Natural killer cell treated with Interleukin-12 subunit alpha and Interleukin-12 subunit beta and Interleukin-15 and Interleukin-18, amount 100 ng/mL, for 72 hours (primary cell): Measurements from ENCODE around the gene PIGV. TPM values are rescaled to one million over a fixed set of nuclear protein-coding genes. Genes with fewer than 3 reads are reported as not detected.
A peak's percentile ranks its signal among the peaks of the same experiment; 100 is the strongest.

Experiments
- ATAC-seq, 2 donors: fragments of 150-1000 bp; cut with Tn5 transposase in 1 of 2; sonication (Bioruptor Pico), chemical (Tn5 transposase) in 1 of 2; 2 replicates each; pipeline ENCODE4 v1.10.0; 2021
- DNase-seq: peaks from one replicate; pipeline ENCODE4 v3.0.0; 2022; ENCODE audit warnings: low spot score
- H3K27ac Mint-ChIP-seq, 2 donors: 1 replicate in 1 of 2; 2 replicates in 1 of 2; pipeline ENCODE4 v1.8.0; 2022; ENCODE audit warnings: mixed read lengths in 2 of 2, mild to moderate bottlenecking in 1 of 2, moderate library complexity in 1 of 2
- H3K27me3 Mint-ChIP-seq, 2 donors: 1 replicate in 1 of 2; 2 replicates in 1 of 2; pipeline ENCODE4 v1.8.0; 2022; ENCODE audit warnings: mixed read lengths in 2 of 2
- H3K36me3 Mint-ChIP-seq: one replicate; pipeline ENCODE4 v1.8.0; 2022; ENCODE audit warnings: mixed read lengths
- H3K4me1 Mint-ChIP-seq, 2 donors: 1 replicate in 1 of 2; 2 replicates in 1 of 2; pipeline ENCODE4 v1.8.0; 2022; ENCODE audit warnings: low read depth in 2 of 2, mixed read lengths in 2 of 2, mild to moderate bottlenecking in 1 of 2
- H3K4me3 Mint-ChIP-seq: one replicate; pipeline ENCODE4 v1.8.0; 2022; ENCODE audit warnings: mixed read lengths
- H3K9me3 Mint-ChIP-seq: 2 replicates; pipeline ENCODE4 v1.8.0; 2022; ENCODE audit warnings: mixed read lengths
- total RNA-seq, 2 donors: library from RNA; stranded (reverse); gene quantifications; one replicate each; pipeline ENCODE4 v1.2.3, GENCODE V29; 2022

The PIGV gene
- total RNA-seq, 2 donors from 2014 or later, result 44.3 to 60.2 TPM

- Mint-ChIP-seq H3K27ac (peak overlapping the region; percentile 65 to 99), H3K4me1 (peaks cover 62 to 64% of the 10 kb centered on the region in 2 donors), H3K36me3 (peaks cover 38% of the 10 kb centered on the region), H3K4me3 (peak overlapping the region; percentile 24), H3K9me3 (no peaks in the 10 kb centered on the region), H3K27me3 (no peaks in the 10 kb centered on the region)
- DNase-seq (no peak), ATAC-seq (peak in 1 of 2 donors; percentile 44)
Measured at GRCh38 chr1:26781206-26781825, 6.4 kb upstream of the PIGV start.

- H3K27ac Mint-ChIP-seq, result peak overlapping the region; percentile 65 to 99
- peaks cover 76% of the 10 kb centered on the region in 2 donors for H3K4me1 Mint-ChIP-seq
- H3K36me3 Mint-ChIP-seq, result peaks cover 38% of the 10 kb centered on the region
- no peak for DNase-seq
- H3K27me3 Mint-ChIP-seq, result no peaks in the 10 kb centered on the region
- no peaks in the 10 kb centered on the region for H3K9me3 Mint-ChIP-seq
- H3K4me3 Mint-ChIP-seq, result peak overlapping the region; percentile 6
- ATAC-seq, result no peak
Measured at GRCh38 chr1:26782521-26783212, 5.1 kb upstream of the PIGV start.

- H3K36me3 Mint-ChIP-seq, result peaks cover 33% of the 10 kb centered on the region
- no peaks in the 10 kb centered on the region for H3K9me3 Mint-ChIP-seq
- no peak for ATAC-seq
- peaks cover 75% of the 10 kb centered on the region in 2 donors for H3K4me1 Mint-ChIP-seq
- H3K27ac Mint-ChIP-seq, result peak overlapping the region; percentile 65 to 99
- no peaks in the 10 kb centered on the region for H3K27me3 Mint-ChIP-seq
- no peak for DNase-seq
- no peak overlapping the region for H3K4me3 Mint-ChIP-seq
Measured at GRCh38 chr1:26783646-26784022, 4.1 kb upstream of the PIGV start.

- Mint-ChIP-seq H3K9me3 (no peaks in the 10 kb centered on the region), H3K27me3 (no peaks in the 10 kb centered on the region), H3K4me3 (no peak overlapping the region), H3K27ac (peak overlapping the region; percentile 99 to 100), H3K36me3 (peaks cover 26% of the 10 kb centered on the region), H3K4me1 (peaks cover 75 to 76% of the 10 kb centered on the region in 2 donors)
- ATAC-seq (no peak), DNase-seq (no peak)
Measured at GRCh38 chr1:26784023-26784871, 3.5 kb upstream of the PIGV start.

GRCh38 chr1:26784886-26785285 lies 2.9 kb upstream of the PIGV start:
- Mint-ChIP-seq H3K9me3 (no peaks in the 10 kb centered on the region), H3K4me1 (peaks cover 76 to 77% of the 10 kb centered on the region in 2 donors), H3K27ac (peak overlapping the region; percentile 99 to 100), H3K4me3 (peak overlapping the region; percentile 94), H3K36me3 (peaks cover 22% of the 10 kb centered on the region), H3K27me3 (no peaks in the 10 kb centered on the region)
- no peak for DNase-seq
- no peak for ATAC-seq

- H3K4me1 Mint-ChIP-seq, result peaks cover 81 to 85% of the 10 kb centered on the region in 2 donors
- ATAC-seq, result no peak
- no peaks in the 10 kb centered on the region for H3K27me3 Mint-ChIP-seq
- no peak for DNase-seq
- peak overlapping the region; percentile 94 for H3K4me3 Mint-ChIP-seq
- H3K9me3 Mint-ChIP-seq, result no peaks in the 10 kb centered on the region
- H3K36me3 Mint-ChIP-seq, result peaks cover 22% of the 10 kb centered on the region
- H3K27ac Mint-ChIP-seq, result peak overlapping the region; percentile 99 to 100
Measured at GRCh38 chr1:26785611-26786436, 1.9 kb upstream of the PIGV start.

- peak; percentile 77 for DNase-seq
- Mint-ChIP-seq H3K36me3 (peaks cover 22% of the 10 kb centered on the region), H3K27ac (peak overlapping the region; percentile 99 to 100), H3K27me3 (no peaks in the 10 kb centered on the region), H3K4me1 (peaks cover 85 to 88% of the 10 kb centered on the region in 2 donors), H3K4me3 (peak overlapping the region; percentile 94), H3K9me3 (no peaks in the 10 kb centered on the region)
- peak; percentile 36 to 44 for ATAC-seq
Measured at GRCh38 chr1:26786437-26787380, 1.0 kb upstream of the PIGV start.

GRCh38 chr1:26787381-26787705 lies 407 bp upstream of the PIGV start:
- Mint-ChIP-seq H3K4me1 (peaks cover 83 to 87% of the 10 kb centered on the region in 2 donors), H3K9me3 (no peaks in the 10 kb centered on the region), H3K27me3 (no peaks in the 10 kb centered on the region), H3K36me3 (peaks cover 17% of the 10 kb centered on the region), H3K4me3 (peak overlapping the region; percentile 94), H3K27ac (peak overlapping the region; percentile 99 to 100)
- ATAC-seq (peak; percentile 82 to 86), DNase-seq (peak; percentile 97)

GRCh38 chr1:26788515-26788785 lies 700 bp downstream of the PIGV start:
- H3K27ac Mint-ChIP-seq, result peak overlapping the region; percentile 99 to 100
- DNase-seq, result no peak
- peak overlapping the region; percentile 94 for H3K4me3 Mint-ChIP-seq
- peaks cover 17% of the 10 kb centered on the region for H3K36me3 Mint-ChIP-seq
- ATAC-seq, result no peak
- no peaks in the 10 kb centered on the region for H3K27me3 Mint-ChIP-seq
- H3K4me1 Mint-ChIP-seq, result peaks cover 85 to 87% of the 10 kb centered on the region in 2 donors
- H3K9me3 Mint-ChIP-seq, result no peaks in the 10 kb centered on the region

- peak; percentile 92 for DNase-seq
- Mint-ChIP-seq H3K4me3 (peak overlapping the region; percentile 94), H3K27me3 (no peaks in the 10 kb centered on the region), H3K27ac (peak overlapping the region; percentile 99 to 100), H3K4me1 (peaks cover 82 to 85% of the 10 kb centered on the region in 2 donors), H3K36me3 (peaks cover 20% of the 10 kb centered on the region), H3K9me3 (no peaks in the 10 kb centered on the region)
- ATAC-seq, result no peak
Measured at GRCh38 chr1:26788836-26789611, 1.3 kb downstream of the PIGV start.

- Mint-ChIP-seq H3K9me3 (no peaks in the 10 kb centered on the region), H3K4me1 (peaks cover 80 to 81% of the 10 kb centered on the region in 2 donors), H3K27ac (peak overlapping the region; percentile 99 to 100), H3K4me3 (peak overlapping the region; percentile 94), H3K27me3 (no peaks in the 10 kb centered on the region), H3K36me3 (peaks cover 25% of the 10 kb centered on the region)
- DNase-seq (no peak), ATAC-seq (no peak)
Measured at GRCh38 chr1:26789612-26789865, 1.8 kb downstream of the PIGV start.

- Mint-ChIP-seq H3K27me3 (no peaks in the 10 kb centered on the region), H3K4me1 (peaks cover 76 to 81% of the 10 kb centered on the region in 2 donors), H3K27ac (peak overlapping the region; percentile 99 to 100), H3K36me3 (peaks cover 29% of the 10 kb centered on the region), H3K4me3 (peak overlapping the region; percentile 94), H3K9me3 (no peaks in the 10 kb centered on the region)
- ATAC-seq (peak; percentile 7 to 41), DNase-seq (no peak)
Measured at GRCh38 chr1:26789931-26790330, 2.2 kb downstream of the PIGV start.
